Dedifferentiated amniotic fluid mesenchymal stem cell (primary cell): ENCODE results near the gene PAWR.
A peak's percentile ranks its signal among the peaks of the same experiment; 100 is the strongest.
"Not testable (repeated sequence)": the region's sequence is repeated elsewhere in the genome, so short reads cannot be mapped to it uniquely, and the experiment has no call there.

Experiments used
- DNase-seq: peaks from one replicate; pipeline ENCODE4 v3.0.0-alpha.2; 2016; ENCODE audit errors: extremely low spot score

PAWR gene

GRCh38 chr12:79646843-79647242 is 43.9 kb downstream of the PAWR start:
- not testable (repeated sequence) for DNase-seq

DNA sequence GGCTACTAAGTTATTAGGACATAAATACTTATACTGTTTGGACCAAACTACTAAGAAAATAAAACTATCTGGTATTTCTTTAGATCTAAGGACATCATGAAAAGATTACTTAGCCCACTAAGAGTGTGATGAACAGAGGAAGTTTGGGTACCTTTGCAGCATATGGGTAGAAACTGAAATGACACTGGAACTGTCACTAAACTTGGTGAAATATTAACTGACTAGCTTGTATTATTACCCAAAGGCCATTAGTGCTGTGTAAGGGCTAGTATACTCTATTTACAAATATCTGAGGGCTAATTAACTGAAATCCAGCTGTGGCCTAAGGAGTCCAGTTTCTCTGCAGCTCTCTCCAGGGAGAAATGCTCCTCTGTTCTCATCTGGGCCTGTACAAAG is 45.5 kb downstream of the PAWR start:
- DNase-seq: no peak

DNA sequence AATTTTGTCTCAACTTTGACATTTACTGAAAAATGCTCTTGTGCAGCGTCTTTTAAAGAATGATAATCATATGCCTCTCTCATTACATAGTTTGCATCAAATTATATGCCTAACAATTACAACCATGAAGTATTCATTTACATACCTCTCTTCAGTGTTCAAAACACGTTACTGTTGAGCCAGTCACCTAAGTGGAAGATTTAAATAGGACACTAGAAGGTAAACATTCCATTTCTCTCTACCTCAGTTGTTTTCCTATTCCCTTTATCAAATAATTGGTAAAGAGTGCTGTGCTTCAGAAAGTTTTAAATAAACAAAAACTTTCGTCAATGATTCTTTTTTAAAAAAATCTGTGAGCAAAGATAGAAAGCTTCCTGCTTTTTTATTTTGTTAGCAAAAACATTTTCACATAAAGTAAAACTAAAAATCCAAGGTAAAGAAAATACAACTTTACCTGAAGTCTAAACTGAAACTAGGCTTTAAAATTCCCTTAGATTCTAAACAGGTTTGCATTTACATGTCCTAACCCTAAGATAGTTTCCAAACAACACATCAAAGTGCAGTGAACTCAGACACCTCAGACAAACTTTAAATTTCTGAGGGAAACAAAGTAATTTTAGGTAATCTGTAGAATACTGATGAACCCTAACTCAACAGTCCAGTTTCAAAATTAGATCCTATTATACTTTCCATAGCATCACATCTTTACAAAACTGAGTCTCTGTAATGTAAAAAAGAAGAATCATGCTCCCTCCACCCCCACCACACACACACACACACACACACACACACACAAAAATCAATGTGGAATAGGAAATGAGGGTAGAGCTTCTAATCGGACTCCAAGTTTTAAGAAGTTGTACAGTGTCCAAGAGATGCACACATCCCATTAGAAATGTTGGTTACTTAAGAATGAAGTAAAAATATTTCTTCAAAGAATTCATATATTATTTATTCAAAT is 46.2 kb downstream of the PAWR start:
- DNase-seq: no peak

DNA sequence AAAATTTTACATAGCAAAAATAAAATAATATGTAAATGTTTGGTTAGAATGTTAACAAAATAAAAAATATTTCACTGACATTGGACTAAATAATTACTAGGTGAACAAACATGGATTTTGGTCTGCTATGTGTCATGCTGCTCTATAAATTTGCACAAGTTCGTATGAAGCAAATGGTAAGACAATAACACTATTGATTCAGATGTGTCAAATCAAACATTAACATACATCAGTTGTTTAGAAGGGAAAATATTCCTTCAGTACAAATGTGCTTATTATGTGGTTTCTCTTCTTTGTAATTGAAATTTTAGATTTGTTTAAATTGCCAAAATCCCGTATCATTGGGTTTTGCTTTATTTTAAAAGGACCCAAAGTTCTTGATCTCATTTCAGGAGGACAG is 46.9 kb downstream of the PAWR start:
- no peak for DNase-seq

- DNase-seq: no peak
These were observed 52.3 kb downstream of the PAWR start for GRCh38 chr12:79638490-79638889.

DNA sequence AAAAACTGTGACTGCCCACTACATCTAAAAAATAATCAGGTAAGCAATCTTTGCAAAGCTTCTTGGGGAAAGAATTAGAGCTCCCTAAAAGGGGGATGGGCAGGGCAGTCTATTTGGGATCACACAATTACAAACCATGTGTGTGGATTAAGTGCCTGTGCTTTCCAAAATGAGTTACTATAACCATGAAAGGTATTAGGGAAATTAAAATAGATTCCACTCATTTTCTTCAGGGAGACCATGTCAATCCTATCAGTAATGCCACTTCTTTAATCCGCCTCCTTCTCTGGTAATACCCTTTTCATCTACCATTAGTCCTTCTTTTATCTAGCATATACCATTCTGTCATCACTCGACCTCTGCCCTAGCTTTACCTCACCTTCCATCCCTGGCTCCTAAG is 53.7 kb downstream of the PAWR start:
- no peak for DNase-seq

- no peak for DNase-seq
These were observed 55.1 kb downstream of the PAWR start for GRCh38 chr12:79635676-79636075.

- DNase-seq: no peak
These were observed 55.8 kb downstream of the PAWR start for GRCh38 chr12:79634957-79635471.

- DNase-seq: no peak
These were observed 61.2 kb downstream of the PAWR start for GRCh38 chr12:79629561-79629960.

DNA sequence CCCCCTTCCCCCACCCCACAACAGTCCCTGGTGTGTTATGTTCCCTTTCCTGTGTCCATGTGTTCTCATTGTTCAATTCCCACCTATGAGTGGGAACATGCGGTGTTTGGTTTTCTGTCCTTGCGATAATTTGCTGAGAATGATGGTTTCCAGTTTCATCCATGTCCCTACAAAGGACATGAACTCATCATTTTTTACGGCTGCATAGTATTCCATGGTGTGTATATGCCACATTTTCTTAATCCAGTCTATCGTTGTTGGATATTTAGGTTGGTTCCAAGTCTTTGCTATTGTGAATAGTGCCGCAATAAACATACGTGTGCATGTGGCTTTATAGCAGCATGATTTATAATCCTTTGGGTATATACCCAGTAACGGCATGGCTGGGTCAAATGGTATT is 64.0 kb downstream of the PAWR start:
- not testable (repeated sequence) for DNase-seq

DNA sequence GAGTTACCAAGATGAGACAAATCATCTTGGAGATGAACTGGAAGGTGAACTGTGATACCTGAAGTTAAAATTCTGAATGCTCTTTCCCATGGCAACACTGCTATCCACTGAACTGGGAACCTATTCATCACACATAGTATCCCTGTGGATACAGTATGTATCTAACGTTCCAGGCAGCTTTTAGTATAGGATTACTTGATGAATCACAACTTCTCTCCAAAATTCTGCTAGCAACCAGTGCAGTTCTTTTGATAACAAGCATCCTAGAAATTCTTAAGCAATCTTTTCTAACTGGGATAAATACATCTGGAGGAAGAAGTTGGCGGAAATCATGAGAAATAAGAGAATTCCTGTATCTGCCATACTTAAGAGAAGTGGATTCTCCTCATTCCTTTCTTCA is 66.4 kb downstream of the PAWR start:
- DNase-seq: peak; percentile 38

- no peak for DNase-seq
These were observed 70.7 kb downstream of the PAWR start for GRCh38 chr12:79619872-79620562.

DNA sequence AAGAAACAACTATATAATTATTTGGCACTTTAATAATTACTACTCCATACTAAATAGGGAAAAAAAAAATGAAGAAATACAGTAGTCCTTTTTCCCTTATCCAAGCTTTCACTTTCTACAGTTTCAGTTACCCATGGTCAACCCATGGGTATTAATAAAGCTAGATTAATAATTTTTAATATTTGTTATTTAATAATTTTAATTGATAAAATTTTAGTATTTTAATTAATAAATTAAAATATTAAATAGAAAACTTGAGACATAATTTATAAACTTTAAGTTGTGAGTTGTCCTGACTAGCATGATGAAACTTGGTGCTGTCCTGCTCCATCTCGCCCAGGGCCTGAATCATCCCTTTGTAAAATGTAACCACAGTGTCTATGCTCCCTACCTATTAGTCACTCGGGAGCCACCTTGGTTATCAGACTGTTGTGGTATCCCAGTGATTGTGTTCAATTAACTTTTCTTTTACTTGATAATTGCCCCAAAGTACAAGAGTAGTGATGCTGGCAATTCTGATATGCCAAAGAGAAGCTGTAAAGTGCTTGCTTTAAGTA is 71.8 kb downstream of the PAWR start:
- DNase-seq: no peak

GRCh38 chr12:79617696-79618095 is 73.1 kb downstream of the PAWR start:
- no peak for DNase-seq

- no peak for DNase-seq
These were observed 74.9 kb downstream of the PAWR start for GRCh38 chr12:79615596-79616560.

GRCh38 chr12:79614730-79615129 is 76.0 kb downstream of the PAWR start:
- no peak for DNase-seq

GRCh38 chr12:79601908-79602307 is 88.9 kb downstream of the PAWR start:
- DNase-seq: no peak

DNA sequence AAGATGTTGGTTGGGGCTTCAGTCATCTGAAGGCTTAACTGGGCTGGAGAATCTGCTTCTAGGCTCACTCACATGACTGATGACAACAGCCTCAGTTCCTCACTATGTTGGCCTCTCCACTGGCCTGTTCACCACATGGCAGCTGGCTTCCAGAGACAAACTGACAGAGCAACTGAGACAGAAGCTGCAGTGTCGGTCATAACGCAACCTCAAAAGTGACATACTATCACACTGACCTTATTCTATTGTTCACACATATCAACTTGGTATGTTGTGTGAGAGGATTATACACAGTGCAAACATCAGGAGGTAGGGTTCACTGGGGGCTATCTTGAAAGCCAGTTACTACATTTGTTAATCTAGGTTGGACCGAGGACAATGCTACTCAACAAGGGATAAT is 92.9 kb downstream of the PAWR start:
- no peak for DNase-seq

DNA sequence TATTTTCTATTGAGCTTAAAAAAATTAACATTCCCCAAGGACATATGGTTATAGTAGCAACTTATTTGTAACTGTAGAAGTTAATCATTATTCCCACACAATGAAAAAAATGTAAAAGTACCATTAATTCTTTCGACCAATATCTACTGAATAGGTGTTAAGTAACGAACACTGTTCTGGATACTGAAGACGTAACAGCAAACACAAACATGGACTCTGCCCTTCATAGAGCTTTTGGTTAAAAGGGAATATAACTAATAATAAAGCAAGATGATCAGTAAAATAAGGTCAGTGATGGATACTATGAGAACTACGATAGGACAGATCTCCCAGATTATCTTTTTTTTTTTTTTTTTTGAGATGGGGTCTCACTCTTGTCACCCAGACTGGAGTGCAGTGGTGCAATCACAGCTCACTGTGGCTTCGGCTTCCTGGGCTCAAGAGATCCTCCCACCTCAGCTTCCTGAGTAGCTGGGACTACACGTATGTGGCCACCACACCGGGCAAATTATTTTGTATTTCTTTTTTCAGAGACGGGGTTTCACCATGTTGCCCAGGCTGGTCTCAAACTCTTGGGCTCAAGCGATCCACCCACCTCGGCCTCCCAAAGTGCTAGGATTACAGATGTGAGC is 93.9 kb downstream of the PAWR start:
- no peak for DNase-seq

DNA sequence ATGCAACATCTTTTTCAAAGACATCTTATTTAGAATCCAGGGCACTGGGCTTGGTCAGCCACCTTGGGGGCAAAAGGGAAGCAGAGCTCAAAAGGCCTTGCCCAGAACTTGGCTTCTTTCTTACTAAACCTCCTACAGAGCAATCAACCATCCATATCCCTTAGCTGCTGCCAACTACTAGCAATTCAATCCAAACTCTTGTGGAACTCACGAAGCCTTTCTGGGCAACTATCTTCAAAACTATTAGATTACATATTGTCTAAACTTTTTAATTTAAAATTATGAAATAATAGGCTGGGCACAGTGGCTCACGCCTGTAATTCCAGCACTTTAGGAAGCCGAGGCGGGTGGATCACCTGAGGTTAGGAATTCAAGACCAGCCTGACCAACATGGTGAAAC is 95.5 kb downstream of the PAWR start:
- DNase-seq: no peak

DNA sequence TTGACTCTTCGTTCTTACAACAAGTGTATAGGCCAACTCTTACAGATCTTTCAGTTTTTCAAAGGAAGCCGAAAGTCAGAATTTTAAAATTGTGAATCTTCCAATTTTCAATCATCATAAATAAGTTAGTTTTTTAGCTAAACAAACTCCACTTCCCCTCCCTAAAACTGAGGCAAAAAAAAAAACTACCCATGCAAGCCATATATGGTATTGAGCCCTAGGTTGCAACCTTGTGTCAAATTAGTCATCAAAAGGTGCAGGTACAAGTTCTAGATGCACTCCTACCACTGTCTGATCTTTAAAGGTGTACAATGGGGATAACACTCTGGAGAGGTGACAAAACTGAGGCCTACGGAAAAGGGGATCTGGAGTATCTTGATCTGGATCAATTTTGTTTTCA is 97.9 kb downstream of the PAWR start:
- no peak for DNase-seq
